Measurements from ENCODE around the gene BOK. TPM values are rescaled to one million over a fixed set of nuclear protein-coding genes. Genes with fewer than 3 reads are reported as not detected.

The BOK gene
- total RNA-seq, 2 experiments from 2014 or later, result not detected

DNA sequence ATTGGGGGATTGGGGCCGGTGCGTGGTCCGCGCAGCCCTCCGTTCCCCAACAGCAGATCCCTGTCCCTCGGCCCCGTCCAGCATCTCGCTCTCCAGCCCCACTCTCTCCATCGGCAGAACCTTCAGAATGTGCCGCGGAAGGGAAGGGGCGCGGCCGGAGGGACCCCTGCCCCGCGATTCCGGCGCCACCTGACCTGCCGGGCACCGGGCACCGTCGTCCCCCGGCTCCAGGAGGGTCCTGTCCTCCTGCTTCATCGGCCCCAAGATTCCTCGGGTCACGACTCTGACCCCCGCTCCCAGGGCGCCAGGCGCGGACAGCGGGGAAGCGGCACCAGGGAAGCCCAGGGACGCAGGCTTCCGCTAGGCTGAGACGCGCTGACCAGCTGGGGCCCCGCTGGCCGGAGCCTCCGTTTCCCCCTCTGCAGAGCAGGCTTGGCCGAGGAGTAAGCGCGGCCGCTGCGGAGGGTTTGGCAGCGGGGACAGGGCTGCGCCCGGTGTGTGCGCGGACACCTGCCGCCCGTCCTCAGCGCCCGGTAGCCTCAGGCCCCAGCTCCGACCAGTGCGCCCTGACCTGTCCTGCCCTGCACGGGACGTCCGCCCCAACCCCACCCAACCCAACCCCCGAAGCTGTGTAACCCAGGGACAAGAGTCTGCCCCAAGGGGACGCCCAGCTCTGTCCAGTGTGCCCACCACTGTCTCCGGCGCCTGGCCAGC is 16.8 kb upstream of the BOK start:
- H3K9me3 Mint-ChIP-seq (ENCODE audit: insufficient read depth), result no peaks in the 10 kb centered on the region
- H3K4me3 Mint-ChIP-seq, result no peak overlapping the region
- peaks cover 3% of the 10 kb centered on the region for H3K4me1 Mint-ChIP-seq (ENCODE audit: low read depth)
- ChIA-PET POLR2A (interaction anchor here (1.0 kb wide), 1 partner anchor 72 kb away, joined by 3 read pairs; no protein-coding TSS in a partner anchor), CTCF (no interaction called here)
- no peaks in the 10 kb centered on the region for H3K36me3 Mint-ChIP-seq (ENCODE audit: low read depth)
- no peak overlapping the region for H3K27ac Mint-ChIP-seq
- DNase-seq (no peak), ATAC-seq (no peak)
- peaks cover 14% of the 10 kb centered on the region for H3K27me3 Mint-ChIP-seq (ENCODE audit: low read depth)

DNA sequence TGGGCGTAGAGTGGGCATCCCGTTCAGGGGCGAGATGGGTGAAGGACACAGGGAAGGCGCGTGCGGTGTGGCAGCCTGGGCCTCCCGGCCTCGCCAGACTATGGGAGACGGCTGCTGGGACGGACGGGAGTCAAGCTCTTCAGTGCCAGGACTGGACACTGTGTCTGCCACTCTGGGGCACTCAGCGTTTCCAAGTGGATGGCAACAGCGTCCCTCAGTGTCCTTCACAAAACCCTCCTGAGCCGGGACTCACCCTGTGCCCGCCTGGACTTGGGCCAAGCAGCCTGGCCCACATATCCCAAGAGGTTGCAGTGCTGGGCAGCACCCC is 16.3 kb upstream of the BOK start:
- ChIA-PET CTCF (no interaction called here), POLR2A (no interaction called here)
- peaks cover 18% of the 10 kb centered on the region for H3K27me3 Mint-ChIP-seq (ENCODE audit: low read depth)
- H3K36me3 Mint-ChIP-seq (ENCODE audit: low read depth), result no peaks in the 10 kb centered on the region
- no peaks in the 10 kb centered on the region for H3K9me3 Mint-ChIP-seq (ENCODE audit: insufficient read depth)
- no peak overlapping the region for H3K27ac Mint-ChIP-seq
- peaks cover 3% of the 10 kb centered on the region for H3K4me1 Mint-ChIP-seq (ENCODE audit: low read depth)
- no peak overlapping the region for H3K4me3 Mint-ChIP-seq
- DNase-seq, result no peak
- ATAC-seq, result no peak

DNA sequence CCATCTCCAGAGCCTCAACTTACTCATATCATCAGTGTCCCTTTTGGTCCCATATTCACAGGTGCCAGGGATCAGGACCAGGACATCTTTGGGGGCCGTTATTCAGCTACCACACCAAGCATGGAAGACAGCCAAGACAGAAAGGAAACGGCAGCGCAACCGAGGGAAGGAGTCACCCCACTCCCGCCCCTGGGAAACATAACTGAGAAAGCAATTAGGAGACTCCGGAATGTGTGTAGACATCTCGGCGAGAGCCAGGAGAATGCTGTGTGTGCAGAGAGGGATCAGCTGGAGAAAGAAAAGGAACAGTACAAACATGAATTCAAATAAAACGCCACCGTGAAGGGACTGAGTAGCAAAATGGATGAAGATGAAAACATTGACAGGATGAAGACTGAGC is 13.4 kb upstream of the BOK start:
- no peaks in the 10 kb centered on the region for H3K36me3 Mint-ChIP-seq (ENCODE audit: low read depth)
- ATAC-seq (no peak), DNase-seq (no peak)
- H3K27me3 Mint-ChIP-seq (ENCODE audit: low read depth), result peaks cover 20% of the 10 kb centered on the region
- POLR2A ChIA-PET, result no interaction called here
- CTCF ChIA-PET, result no interaction called here
- H3K27ac Mint-ChIP-seq, result no peak overlapping the region
- peaks cover 3% of the 10 kb centered on the region for H3K4me1 Mint-ChIP-seq (ENCODE audit: low read depth)
- H3K9me3 Mint-ChIP-seq (ENCODE audit: insufficient read depth), result no peaks in the 10 kb centered on the region
- no peak overlapping the region for H3K4me3 Mint-ChIP-seq

DNA sequence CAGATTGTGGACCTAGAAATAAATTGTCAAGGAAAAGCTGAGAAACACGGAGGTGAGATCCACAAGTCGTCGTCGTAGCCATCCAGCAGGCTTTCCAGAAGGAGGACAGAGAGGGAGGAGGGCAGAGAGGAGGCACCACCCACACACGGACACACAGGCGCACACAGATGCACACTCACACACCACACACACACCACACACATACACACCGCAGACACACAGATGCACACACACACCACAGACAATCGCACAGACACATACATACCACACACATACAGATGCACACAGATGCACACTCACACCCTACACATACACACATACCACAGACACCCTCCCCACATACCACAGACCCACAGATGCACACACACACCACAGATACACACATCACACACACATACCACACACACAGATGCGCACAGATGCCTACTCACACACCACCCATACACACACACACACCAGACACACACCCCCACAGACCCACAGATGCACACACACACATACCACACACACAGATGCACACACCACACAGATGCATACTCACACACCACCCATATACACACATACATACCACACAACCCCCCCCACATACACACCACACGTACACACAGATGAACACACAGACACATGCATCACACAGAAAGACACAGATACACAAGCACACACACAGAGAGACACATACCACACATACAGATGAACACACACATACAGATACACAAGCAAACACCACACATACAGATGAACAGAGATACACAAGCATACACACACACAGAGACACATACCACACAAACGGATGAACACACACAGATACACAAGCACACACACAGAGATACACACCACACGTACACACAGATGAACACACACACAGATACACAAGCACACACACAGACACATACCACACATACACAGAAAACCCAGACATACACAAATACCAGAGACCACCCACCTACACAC is 12.7 kb upstream of the BOK start:
- H3K36me3 Mint-ChIP-seq (ENCODE audit: low read depth), result no peaks in the 10 kb centered on the region
- DNase-seq (no peak), ATAC-seq (no peak)
- ChIA-PET CTCF (no interaction called here), POLR2A (no interaction called here)
- H3K27ac Mint-ChIP-seq, result no peak overlapping the region
- no peaks in the 10 kb centered on the region for H3K9me3 Mint-ChIP-seq (ENCODE audit: insufficient read depth)
- H3K4me3 Mint-ChIP-seq, result no peak overlapping the region
- peaks cover 17% of the 10 kb centered on the region for H3K27me3 Mint-ChIP-seq (ENCODE audit: low read depth)
- H3K4me1 Mint-ChIP-seq (ENCODE audit: low read depth), result no peaks in the 10 kb centered on the region

- DNase-seq (no peak), ATAC-seq (no peak)
- no peak overlapping the region for H3K4me3 Mint-ChIP-seq
- ChIA-PET CTCF (no interaction called here), POLR2A (no interaction called here)
- H3K9me3 Mint-ChIP-seq (ENCODE audit: insufficient read depth), result no peaks in the 10 kb centered on the region
- H3K36me3 Mint-ChIP-seq (ENCODE audit: low read depth), result no peaks in the 10 kb centered on the region
- H3K27me3 Mint-ChIP-seq (ENCODE audit: low read depth), result peaks cover 16% of the 10 kb centered on the region
- H3K27ac Mint-ChIP-seq, result no peak overlapping the region
- no peaks in the 10 kb centered on the region for H3K4me1 Mint-ChIP-seq (ENCODE audit: low read depth)
Observed at GRCh38 chr2:241546771-241547498, 11.6 kb upstream of the BOK start.

GRCh38 chr2:241547781-241548450 is 10.6 kb upstream of the BOK start:
- Mint-ChIP-seq H3K4me1 (ENCODE audit: low read depth) (no peaks in the 10 kb centered on the region), H3K27ac (no peak overlapping the region), H3K27me3 (ENCODE audit: low read depth) (peaks cover 15% of the 10 kb centered on the region), H3K4me3 (no peak overlapping the region), H3K9me3 (ENCODE audit: insufficient read depth) (no peaks in the 10 kb centered on the region), H3K36me3 (ENCODE audit: low read depth) (no peaks in the 10 kb centered on the region)
- ATAC-seq (no peak), DNase-seq (no peak)
- POLR2A ChIA-PET, result no interaction called here
- CTCF ChIA-PET, result no interaction called here

DNA sequence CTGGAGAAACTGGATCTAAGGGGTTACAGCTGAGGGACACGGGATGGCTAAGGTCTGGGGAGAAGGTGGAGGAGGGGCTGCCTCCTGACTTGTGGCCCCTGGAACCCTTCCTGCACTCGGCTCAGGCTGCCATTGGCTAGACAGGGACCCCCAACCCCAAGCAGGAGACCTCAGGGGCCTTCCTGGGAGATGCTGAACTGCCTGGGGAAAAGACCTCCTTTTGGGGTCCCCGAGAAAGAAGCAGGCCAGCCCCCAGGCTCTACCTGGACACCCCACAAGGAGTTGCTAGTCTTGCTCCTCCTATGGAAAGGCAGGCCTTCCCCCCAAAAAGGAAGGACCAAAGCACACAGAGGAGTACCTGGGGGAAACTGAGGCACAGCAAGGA is 10.1 kb upstream of the BOK start:
- ChIA-PET CTCF (no interaction called here), POLR2A (no interaction called here)
- H3K9me3 Mint-ChIP-seq (ENCODE audit: insufficient read depth), result no peaks in the 10 kb centered on the region
- no peak overlapping the region for H3K27ac Mint-ChIP-seq
- H3K4me1 Mint-ChIP-seq (ENCODE audit: low read depth), result no peaks in the 10 kb centered on the region
- H3K27me3 Mint-ChIP-seq (ENCODE audit: low read depth), result peaks cover 10% of the 10 kb centered on the region
- no peak for ATAC-seq
- no peaks in the 10 kb centered on the region for H3K36me3 Mint-ChIP-seq (ENCODE audit: low read depth)
- no peak overlapping the region for H3K4me3 Mint-ChIP-seq
- no peak for DNase-seq

DNA sequence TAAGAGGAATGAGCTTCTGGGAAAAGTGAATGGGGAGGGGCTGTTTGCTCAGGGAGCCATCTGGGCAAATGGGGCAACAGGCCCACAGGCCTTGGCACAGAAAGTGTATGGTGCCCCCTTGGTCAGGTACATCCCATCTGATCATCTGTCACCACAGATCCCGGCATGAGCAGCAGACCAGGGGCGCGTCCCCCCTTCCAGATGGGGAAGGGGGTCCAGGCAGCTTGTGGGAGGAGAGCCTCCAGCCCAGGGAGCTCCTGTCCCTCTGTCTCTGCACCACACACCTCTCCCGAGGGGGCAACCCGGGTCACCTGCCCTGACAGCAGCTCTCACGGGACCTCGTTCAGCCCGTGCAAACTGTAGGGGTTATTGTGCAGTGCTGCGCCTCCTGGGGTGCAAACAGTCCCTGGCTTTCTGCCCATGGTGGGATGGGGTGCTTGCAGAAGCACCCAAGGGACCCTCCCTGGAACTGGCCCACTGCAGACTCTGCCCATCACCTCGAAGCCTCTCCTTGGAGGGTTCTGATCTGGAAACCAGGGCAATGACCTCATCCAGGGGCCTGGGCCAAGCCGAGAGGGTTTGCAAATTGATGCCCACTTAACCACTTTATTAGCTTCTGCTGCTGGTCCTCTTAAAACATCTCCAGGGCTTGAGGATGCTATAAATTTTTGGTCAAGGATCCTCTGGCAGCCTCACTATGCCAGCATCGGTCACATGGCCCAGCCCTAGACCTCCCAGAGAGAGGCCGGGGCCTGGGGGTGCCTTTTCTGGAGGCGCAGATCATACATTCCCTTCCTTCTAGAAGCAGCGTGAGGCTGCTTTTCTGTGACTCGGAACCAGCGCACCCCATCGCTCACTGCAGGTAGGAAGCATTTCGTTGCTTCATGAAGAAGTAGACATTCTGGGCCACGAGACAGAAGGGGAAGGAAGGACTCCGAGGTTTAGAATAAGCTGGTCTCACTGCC is 7.6 kb upstream of the BOK start:
- POLR2A ChIA-PET, result no interaction called here
- Mint-ChIP-seq H3K27me3 (ENCODE audit: low read depth) (peaks cover 12% of the 10 kb centered on the region), H3K4me1 (ENCODE audit: low read depth) (peaks cover 6% of the 10 kb centered on the region)

DNA sequence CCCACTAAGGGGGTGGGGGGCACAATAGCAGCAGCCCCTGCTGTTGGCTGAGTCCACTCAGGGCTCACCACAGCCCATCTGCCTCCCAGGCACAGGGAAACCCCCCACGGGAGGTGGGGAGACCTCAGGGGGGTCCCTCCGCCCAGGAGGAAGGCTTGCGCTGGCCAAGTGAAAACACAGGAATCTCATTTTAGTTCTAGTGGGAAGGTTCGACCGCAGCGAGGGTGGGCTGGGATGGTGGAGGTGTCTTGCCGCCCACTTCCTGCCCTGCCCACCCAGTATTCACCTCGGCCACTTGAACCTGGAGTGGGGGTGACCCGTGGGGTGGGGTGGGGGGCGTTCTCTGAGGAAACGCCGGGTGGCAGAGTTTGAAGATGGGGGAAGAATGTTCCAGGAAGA is 6.9 kb upstream of the BOK start:
- Mint-ChIP-seq H3K9me3 (ENCODE audit: insufficient read depth) (no peaks in the 10 kb centered on the region), H3K4me3 (no peak overlapping the region), H3K27me3 (ENCODE audit: low read depth) (peaks cover 12% of the 10 kb centered on the region), H3K4me1 (ENCODE audit: low read depth) (peaks cover 7% of the 10 kb centered on the region), H3K27ac (no peak overlapping the region), H3K36me3 (ENCODE audit: low read depth) (peaks cover under 1% of the 10 kb centered on the region)
- POLR2A ChIA-PET, result no interaction called here
- no peak for DNase-seq
- ATAC-seq, result no peak
- CTCF ChIA-PET, result no interaction called here

More for the DNA sequence above, 7.6 kb upstream of the BOK start:
- Mint-ChIP-seq H3K36me3 (ENCODE audit: low read depth) (no peaks in the 10 kb centered on the region), H3K27ac (no peak overlapping the region), H3K4me3 (no peak overlapping the region), H3K9me3 (ENCODE audit: insufficient read depth) (no peaks in the 10 kb centered on the region)
- CTCF ChIA-PET, result no interaction called here
- DNase-seq (no peak), ATAC-seq (no peak)

DNA sequence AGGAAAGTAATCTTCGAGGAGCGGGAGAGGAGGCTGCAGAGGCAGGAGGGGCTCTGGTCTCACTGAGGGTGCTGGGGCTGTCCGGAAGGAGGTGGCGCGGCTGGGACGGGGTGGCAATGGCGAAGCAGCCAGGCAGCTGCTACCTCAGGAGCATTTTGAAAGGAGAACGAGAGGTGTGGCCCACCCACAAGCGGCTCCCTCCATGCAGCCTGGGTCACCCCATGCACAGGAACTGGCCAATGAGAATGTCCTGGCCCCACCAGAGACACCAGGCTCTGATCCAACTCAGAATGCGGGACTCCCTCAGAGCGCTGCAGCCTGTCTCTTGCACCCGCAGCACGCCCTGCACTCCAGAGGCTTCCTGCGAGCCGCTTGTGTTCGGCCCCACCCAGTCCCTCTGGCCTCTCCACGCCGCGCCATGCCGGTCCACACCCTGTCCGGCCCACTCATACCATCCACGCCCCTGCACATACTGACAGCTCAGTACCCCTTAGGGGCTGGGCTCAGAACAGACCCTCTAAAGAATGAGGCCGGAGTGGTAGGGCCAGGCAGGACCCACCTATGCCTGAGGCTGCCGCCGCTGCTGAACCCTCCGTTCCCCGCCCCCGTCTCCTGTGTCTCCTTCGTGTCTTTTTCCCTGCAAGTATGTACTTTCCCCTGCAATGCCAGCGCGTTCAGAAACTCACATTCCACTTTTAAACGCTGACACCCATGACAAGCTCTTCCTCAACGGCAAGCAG is 6.4 kb upstream of the BOK start:
- H3K36me3 Mint-ChIP-seq (ENCODE audit: low read depth), result peaks cover 1% of the 10 kb centered on the region
- DNase-seq (no peak), ATAC-seq (no peak)
- no peak overlapping the region for H3K27ac Mint-ChIP-seq
- no peak overlapping the region for H3K4me3 Mint-ChIP-seq
- no peaks in the 10 kb centered on the region for H3K9me3 Mint-ChIP-seq (ENCODE audit: insufficient read depth)
- CTCF ChIA-PET, result no interaction called here
- peaks cover 7% of the 10 kb centered on the region for H3K4me1 Mint-ChIP-seq (ENCODE audit: low read depth)
- H3K27me3 Mint-ChIP-seq (ENCODE audit: low read depth), result peaks cover 14% of the 10 kb centered on the region
- POLR2A ChIA-PET, result no interaction called here

DNA sequence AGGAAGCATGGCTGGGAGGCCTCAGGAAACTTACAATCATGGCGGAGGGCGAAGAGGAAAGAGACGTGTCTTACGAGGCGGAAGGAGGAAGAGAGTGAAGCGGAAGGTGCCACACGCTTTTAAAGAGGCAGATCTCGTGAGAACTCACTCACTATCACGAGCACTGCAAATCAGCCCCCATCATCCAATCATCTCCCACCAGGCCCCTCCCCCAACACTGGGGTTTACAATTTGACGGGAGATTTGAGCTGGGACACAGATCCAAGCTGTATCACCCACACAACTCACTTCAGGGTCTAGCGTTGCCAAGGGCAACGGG is 5.1 kb upstream of the BOK start:
- CTCF ChIA-PET, result no interaction called here
- peaks cover 11% of the 10 kb centered on the region for H3K4me1 Mint-ChIP-seq (ENCODE audit: low read depth)
- H3K27ac Mint-ChIP-seq, result no peak overlapping the region
- no peaks in the 10 kb centered on the region for H3K9me3 Mint-ChIP-seq (ENCODE audit: insufficient read depth)
- POLR2A ChIA-PET, result no interaction called here
- peaks cover 24% of the 10 kb centered on the region for H3K27me3 Mint-ChIP-seq (ENCODE audit: low read depth)
- H3K36me3 Mint-ChIP-seq (ENCODE audit: low read depth), result peaks cover 4% of the 10 kb centered on the region
- no peak for ATAC-seq
- DNase-seq, result no peak
- no peak overlapping the region for H3K4me3 Mint-ChIP-seq

All from activated CD8-positive, alpha-beta T cell treated with anti-CD3 and anti-CD28 coated beads, Interleukin-2, amount 10 ng/mL, durations not matched to agents 7 days and 5 days (primary cell).